Cardiac septum (tissue), 1 donor: Measurements from ENCODE around the gene GRAP2. TPM values are rescaled to one million over a fixed set of nuclear protein-coding genes. Genes with fewer than 3 reads are reported as not detected.
"Not testable (repeated sequence)": the region's sequence is repeated elsewhere in the genome, so short reads cannot be mapped to it uniquely, and the experiment has no call there.

Experiments used
- DNase-seq: peaks from one replicate; pipeline ENCODE4 v3.0.0-alpha.2; 2020; ENCODE audit warnings: low spot score
- intact Hi-C: fragments of 100-400 bp; cut with DNase I; formaldehyde crosslinking; loops from one replicate; pipeline ENCODE4 v1.14.0; 2022
- total RNA-seq: library from RNA; stranded (reverse); fragmentation: NEBNext Ultra II Directional; extraction: Animal tissue kit (Norgen Biotek cat#: 25700); gene quantifications from one replicate; pipeline ENCODE4 v1.2.1, GENCODE V29; 2021
- donor health status: DM: no; HTN: no; CAD: no.

GRAP2 gene
- total RNA-seq, 1 donor from 2014 or later: 1.2 TPM

DNA sequence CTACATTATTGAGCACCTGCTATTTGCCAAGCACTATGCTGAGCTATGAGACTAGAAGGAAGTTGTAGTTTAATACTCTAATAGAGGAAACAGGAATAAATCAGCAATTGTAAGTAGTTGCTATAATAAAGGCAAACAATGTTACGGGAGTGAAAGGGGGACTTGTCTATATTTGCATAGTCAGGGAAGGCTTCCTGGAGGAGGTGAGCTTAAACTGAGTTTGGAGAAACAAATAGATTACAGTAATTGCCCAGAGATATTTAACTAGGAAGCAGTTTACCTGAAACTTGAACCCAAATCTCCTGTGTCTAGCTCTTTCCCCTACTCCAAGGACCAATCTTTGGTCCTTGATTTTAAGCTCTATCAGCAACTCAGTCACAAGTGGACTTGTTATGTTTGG lies 5.2 kb upstream of the GRAP2 start:
- no peak for DNase-seq
- intact Hi-C loops: no loop called here

DNA sequence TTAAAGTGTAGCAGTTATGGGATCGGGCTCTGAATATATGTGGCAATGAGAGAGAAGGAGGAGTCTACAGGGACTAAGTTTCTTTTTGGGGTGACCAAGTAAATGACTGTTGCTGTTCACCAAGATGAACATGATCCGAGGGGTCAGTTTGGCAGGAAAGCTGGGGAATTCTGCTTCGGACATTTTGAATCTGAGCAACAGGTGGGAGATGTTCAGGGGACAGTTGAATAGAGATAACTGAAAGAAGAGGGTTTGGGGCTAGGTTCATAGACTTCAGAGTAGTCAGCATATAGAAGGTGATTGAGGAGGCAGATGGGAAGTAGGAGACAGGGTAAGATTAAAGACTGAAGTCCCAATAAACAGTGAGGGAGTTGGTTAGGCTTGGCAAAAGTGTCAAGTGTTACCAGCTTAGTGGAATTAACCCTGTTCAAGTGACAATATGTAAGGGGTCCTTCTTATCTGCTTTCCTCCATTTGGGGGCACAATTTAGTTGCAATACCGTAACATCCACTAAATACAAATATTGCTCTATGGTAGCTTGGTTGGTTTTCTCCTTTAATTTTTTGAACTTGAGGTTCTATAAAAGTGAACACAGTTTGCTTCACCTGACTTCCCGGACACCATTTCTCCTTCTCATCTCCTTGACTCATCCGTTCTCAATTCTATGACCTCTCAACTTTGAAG lies 4.4 kb upstream of the GRAP2 start:
- intact Hi-C loops: no loop called here
- DNase-seq: no peak

DNA sequence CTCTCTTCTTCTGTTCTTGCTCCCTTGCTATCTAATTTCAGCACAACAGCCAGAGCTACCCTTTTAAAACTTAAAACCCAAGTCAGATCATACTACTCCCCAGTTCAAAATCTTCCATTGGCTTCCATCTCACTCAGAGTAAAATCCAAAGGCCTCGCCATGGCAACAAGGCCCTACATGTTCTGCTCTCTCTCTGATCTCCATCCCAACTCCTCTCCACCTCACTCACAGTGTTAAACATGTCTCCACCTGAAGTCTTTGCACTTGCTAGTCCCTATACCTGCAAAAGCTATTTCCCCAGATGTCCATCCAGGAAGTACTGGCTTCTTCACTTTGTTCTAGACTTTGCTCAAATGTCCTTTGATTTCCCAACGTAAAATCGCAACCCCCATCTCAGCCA lies 3.0 kb upstream of the GRAP2 start:
- no peak for DNase-seq
- intact Hi-C loops: no loop called here

DNA sequence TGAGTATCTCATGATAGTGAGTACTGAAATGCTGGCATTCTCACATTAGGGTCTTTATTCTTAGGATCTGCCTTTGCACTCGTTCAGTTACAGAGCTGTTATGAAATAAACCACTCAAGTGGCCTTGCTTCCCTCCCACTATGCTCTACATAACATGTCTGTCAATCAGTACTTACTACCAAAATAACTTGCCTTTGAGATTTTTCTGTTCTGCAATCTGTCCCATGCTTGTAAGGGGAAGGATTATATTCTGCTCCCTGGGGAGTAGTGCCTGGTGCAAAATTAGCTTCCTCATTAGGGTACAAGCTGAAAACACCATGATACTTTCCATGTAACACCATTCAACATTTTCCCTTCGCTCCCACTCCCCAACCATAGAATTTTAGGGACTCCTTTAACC lies 1.9 kb upstream of the GRAP2 start:
- DNase-seq: no peak
- intact Hi-C loops: no loop called here

DNA sequence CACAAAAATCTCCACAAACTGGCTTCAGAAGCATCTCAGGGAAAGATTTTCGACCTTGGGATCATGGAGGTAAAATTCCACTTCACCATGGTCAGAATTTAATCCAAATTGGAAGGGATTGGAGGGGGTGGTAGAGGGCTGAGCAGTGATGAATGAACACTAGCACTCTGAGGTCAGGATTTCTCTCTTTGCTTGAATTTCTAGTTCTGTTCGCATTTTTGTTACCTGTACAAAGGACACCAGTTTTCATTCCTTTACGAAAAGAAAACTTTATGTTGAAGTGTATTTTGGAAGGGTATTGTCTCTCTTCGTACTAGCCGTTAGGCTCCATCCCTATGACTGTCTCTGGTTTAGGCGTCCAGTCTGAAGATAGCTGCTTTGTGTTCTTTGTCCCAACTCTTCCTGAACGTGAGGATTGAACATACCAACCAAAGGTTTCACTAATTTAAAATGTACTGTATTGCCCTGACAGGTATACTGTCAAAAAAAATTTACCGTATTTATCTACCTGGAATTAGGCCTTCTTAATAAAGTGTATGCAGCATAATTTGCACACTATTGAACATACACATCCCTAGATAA lies 772 bp downstream of the GRAP2 start:
- intact Hi-C loops: no loop called here
- DNase-seq: no peak

DNA sequence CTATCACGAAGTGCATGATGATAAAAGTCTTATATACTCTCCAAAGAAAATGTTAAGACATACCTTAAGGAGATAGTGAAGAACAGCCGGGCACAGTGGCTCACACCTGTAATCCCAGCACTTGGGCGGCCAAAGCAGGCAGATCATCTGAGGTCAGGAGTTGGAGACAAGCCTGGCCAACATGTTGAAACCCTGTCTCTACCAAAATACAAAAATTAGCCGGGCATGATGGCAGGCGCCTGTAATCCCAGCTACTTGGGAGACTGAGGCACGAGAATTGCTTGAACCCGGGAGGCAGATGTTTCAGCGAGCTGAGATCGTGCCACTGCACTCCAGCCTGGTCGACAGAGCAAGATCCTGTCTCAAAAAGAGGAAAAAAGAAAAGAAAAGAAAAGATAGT lies 3.1 kb downstream of the GRAP2 start:
- intact Hi-C loops, DNase-seq: not testable (repeated sequence)

DNA sequence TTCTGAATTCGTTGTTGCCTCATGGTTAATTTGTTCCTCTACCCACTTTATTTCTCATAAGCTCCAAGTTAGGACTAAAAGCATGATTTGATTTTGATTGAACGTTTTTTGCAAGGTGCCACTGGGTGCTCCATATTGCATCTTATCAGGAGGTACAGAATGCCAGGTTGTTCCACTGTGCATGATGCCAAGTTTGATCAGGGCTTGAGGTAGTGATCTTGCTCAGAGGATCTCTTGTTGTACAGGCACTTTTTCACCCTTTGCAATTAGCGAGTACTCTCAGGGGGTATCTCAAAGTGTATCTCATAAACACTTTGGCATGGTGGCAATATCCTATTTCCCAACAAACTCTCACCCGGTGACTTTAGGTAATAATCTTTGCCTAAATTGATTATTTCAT lies 4.0 kb downstream of the GRAP2 start:
- DNase-seq: no peak
- intact Hi-C loops: no loop called here

DNA sequence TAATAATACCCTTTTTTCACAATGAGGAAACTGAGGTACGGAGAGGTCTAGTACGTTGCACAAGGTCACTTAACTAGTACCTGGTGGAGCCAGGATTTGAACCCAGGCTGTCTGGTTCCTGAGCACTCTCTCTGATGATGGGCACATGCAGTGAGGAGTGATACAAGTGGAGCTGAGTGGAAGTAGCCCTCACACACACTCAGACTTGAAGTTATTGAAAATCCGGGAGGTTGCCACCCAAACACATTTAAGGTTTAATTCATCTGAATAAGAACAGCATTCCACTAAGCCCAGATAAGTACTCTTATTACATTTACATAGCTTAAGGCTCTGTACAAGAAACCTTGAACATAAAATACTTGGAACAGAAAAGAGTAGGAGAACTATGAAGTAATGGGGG lies 4.8 kb downstream of the GRAP2 start:
- intact Hi-C loops: no loop called here
- DNase-seq: no peak

DNA sequence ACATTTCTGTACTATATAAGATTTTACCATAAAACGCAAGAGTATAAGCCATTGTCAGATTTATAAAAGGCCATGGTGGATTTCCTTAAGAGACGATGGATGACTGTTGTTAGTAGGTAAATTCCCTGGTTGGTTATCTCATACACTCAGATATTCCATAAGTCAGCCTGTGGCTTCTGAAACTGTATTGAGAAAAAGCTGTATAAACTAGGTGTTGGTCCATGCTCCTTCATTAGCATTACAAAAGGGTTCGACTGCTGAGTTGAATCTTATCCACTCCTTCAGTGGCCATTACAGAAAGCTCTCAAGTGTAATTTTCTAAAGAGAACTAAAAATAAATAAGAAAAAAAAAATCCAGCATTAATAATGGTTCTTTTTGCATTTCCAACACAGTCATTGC lies 5.3 kb downstream of the GRAP2 start:
- intact Hi-C loops: no loop called here
- no peak for DNase-seq

DNA sequence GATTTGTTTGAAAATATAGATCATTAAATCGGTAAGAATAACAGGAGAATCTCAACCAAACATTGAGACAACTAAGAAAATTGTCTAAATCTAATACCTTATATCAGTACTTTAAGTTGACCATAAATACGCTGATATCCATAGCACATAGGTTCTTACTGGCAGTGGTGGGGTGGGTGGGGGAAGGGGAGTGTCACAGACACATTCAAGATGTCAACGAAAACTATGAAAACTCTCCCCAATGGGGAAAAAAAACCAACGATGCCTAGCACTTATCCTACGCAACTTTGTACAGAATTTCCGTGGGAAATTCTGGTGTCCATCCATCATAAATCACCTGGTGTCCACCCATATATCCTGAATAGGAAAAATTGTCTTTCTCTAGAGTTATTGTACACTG lies 6.2 kb downstream of the GRAP2 start:
- intact Hi-C loops: no loop called here
- DNase-seq: no peak

DNA sequence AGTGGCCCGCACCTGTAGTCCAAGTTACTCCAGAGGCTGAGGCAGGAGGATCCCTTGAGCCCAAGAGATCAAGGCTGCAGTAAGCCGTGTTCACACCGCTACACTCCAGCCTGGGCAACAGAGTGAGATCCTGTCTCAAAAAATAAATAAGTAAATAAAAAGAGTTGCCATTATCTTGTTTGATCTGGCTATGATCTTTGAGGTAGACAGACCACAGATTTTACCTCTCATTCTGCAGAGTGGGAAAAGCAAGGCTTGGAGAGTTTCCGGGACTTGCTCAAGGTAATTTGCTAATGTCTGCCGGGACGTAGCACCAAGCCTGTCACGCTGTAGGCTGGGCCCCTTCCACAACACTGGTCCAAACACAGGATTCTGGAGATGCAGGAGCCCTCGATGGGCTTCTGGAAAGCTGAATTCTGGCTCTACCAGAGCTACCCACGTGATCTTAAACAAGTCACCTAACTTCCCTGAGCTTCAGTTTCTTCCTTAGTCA lies 6.8 kb downstream of the GRAP2 start:
- no peak for DNase-seq
- intact Hi-C loops: no loop called here

DNA sequence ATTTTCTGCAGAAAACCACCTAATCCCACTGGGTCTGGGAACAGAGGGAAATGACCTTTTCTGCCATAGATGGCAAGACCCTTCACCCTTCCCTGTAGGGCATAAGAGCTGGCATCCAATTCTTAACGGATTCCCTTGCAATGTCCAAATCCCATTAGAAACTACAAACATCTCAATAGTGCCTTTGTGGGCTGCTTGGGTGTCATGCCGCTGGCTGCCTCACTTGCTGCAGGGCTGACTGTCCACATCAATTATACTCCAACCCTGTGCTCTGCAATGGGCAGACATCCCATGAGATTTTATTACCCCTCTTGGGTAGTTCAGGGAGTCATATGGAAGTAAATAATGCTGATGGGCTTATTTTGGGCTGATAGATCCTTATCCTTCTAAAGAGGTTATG lies 7.3 kb downstream of the GRAP2 start:
- no peak for DNase-seq
- intact Hi-C loops: no loop called here

DNA sequence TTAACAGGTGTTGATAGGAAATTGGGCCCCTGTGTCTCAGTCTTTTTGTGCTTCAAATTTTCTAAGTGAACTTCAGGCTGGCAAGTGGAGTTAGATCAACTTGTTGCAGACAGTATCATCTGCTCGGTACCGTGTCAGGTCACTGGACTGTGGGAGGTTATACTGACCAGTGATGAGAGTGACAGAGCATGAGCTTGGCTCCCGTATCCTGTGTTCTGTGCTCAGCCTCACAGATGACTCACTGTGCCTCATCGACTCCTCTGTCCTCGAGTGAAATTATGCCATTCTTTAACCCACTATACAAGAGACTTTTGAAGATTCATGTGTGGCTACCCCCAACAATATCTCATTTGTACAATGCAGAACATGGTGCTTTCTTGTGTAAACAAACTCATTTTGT lies 7.9 kb downstream of the GRAP2 start:
- no peak for DNase-seq
- intact Hi-C loops: no loop called here

DNA sequence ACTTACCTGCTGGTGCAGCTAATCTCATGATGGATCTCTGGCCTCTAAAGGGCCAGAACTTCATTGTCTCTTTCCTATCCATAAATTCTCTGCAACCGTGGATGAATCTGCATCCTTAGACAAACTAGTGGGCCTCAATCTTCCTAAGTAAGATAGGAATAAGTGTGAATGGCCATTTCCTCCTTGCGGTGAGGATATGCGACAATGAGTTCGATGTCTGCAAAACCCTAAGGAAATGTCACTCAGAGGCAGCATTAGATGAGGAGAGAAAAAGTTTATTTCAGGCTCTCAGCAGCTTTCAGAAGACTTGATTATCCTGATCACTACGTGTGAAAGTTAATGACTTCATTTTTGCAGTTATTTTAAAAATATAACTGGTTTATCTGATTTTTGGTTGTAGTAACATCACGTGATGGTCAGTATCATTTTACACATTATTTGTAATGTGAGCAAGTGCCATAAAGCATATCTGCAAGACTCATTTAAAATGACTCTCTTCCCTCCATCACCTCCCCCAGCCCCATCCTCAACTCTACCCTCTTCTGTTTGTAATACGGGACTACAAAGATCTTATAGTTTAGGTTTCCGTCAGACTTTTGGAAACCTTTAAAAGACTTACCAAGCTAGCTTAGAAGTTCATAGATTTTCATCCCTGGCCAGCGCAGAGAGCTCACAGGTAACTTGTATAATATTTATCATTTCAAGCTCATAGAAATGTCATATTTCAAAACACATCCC lies 10.2 kb downstream of the GRAP2 start:
- intact Hi-C loops: no loop called here
- DNase-seq: no peak

DNA sequence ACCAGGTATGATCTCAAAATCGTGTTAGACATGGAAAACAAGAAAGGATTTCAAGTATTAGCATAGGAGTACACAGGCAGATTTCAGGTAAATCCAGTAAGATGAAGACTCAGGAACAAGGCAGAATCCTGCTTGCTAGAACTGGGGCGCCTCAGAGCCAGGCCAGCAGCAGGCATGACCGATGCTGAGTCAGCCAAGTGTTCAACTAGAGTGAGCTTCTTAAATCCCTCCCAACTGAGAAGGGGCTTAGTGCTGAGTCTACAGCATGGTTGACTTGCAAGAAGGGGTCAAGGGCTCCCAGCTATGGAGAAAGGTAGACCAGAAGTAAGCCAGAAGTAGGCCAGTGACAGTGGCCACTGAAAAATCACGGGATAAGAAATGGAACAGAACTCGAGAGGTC lies 12.4 kb downstream of the GRAP2 start:
- intact Hi-C loops: no loop called here
- DNase-seq: no peak

DNA sequence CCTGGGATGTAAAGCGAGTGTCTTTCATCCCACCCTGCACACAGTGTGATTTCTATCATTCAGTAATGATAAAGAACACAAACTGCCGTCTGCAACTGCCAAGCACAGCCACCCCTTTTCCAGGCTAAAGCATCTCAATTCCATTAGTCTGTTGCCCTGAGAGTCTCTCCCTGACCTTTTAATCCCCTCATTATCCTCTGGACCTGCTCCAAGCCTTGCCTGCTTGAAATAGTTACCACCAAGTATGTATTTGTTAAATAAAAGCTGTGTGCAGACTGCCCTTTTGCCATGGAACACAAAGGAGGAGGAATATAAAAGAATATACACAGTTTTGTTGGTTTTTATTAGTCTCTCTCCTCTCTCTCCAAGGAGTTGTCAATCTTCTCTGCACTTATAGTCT lies 13.0 kb downstream of the GRAP2 start:
- intact Hi-C loops: no loop called here
- no peak for DNase-seq

DNA sequence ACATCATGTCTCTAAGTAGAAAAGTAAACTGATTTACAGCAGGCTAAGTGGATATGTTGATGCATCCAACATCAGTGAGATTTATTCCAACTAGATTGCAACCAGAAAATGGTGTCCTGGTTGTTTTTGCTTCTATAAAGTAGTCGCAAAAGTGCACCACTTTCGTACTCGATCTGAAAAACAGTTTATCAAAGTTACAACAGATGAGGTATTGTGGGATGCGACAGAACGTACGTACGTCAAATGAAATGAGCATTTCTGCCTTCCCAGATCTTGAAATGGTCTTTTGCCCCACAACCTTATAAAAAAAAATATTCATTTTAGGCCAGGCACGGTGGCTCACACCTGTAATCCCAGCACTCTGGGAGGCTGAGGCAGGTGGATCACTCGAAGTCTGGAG lies 13.7 kb downstream of the GRAP2 start:
- intact Hi-C loops: no loop called here
- DNase-seq: no peak

DNA sequence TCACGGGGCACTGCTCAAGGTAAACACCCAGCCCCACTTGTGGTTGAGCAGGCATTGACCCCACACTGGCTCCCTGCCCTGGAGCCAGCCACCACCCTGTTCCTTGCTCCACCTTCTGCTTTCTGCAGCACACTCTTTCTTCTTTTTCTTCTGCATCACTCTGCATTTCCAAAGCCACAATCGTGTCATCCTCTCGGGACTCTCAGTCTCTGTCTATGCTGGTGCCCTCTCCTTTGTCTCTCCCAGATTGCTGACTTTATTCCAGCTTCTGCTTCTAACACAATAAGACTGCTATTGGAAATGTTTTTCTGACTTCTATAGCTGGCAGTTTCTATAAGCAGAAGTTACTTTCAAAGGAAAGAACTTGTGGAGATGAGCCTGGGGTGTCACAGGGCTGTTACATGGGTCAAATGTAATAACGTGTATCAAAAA lies 14.4 kb downstream of the GRAP2 start:
- intact Hi-C loops: no loop called here
- no peak for DNase-seq

DNA sequence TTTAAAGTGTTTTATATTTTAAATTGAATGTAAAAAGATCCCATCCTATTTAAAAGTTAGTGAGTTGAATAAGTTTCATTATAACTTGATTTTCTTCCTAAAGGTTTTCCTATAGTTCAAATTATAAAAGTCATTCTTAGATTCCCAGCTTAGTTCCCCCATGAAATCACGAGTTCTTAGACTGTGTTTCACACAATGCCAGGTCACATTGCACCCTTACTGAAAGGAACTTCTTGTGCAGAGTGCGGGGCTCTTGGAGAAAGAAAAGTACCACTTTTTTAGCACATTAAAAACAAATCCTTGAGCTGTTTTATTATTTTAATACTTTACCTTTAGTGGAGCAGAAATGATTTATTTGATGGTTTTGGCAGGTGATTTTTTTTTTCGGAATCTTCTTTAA lies 15.6 kb downstream of the GRAP2 start:
- no peak for DNase-seq
- intact Hi-C loops: no loop called here

DNA sequence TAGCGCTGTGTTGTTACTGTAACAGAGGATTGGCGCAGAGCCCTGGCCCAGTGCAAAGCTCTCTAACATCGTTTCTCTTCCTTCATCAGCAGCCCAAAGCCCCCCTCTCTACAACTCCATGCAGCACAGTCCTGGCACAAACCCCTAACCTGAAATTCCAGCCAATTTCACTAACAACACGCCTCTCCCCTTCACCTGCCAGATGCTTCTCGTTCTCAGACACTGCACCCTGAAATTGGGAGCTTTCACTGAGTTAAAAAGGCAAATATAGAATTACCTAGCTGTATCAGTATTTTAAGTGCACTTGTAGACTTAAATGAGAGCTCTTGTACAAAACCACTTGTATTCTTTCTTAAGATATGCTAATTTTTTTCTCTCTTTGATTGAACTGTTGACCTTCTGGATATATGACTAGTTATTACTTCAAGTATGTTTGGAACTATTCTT lies 16.3 kb downstream of the GRAP2 start:
- no peak for DNase-seq
- intact Hi-C loops: no loop called here
